BLaER1 (cell line): ENCODE results near the gene GTF2A1.
"Not testable (repeated sequence)": the region's sequence is repeated elsewhere in the genome, so short reads cannot be mapped to it uniquely, and the experiment has no call there.

Experiments
- H3K27ac ChIP-seq: shearing (Covaris generic); formaldehyde crosslinking; 2 replicates; pipeline ENCODE4 v1.8.1; 2022
- H3K27me3 ChIP-seq: shearing (Covaris generic); formaldehyde crosslinking; 2 replicates; pipeline ENCODE4 v1.8.1; 2022
- H3K36me3 ChIP-seq: shearing (Covaris generic); formaldehyde crosslinking; 2 replicates; pipeline ENCODE4 v1.8.1; 2022
- H3K4me1 ChIP-seq: shearing (Covaris generic); formaldehyde crosslinking; 2 replicates; pipeline ENCODE4 v1.8.1; 2022
- H3K4me2 ChIP-seq: shearing (Covaris generic); formaldehyde crosslinking; 2 replicates; pipeline ENCODE4 v1.8.1; 2022
- H3K4me3 ChIP-seq: shearing (Covaris generic); formaldehyde crosslinking; 2 replicates; pipeline ENCODE4 v1.8.1; 2022
- H3K9ac ChIP-seq: shearing (Covaris generic); formaldehyde crosslinking; 2 replicates; pipeline ENCODE4 v1.8.1; 2022
- H3K9me3 ChIP-seq: shearing (Covaris generic); formaldehyde crosslinking; 2 replicates; pipeline ENCODE4 v1.8.1; 2022
- H4K20me1 ChIP-seq: shearing (Covaris generic); formaldehyde crosslinking; 2 replicates; pipeline ENCODE4 v1.8.1; 2022
- Cebpa-rat ChIP-seq: shearing (Covaris generic); IDR thresholded peaks from 2 replicates; pipeline ENCODE4 v1.8.1; 2022

Gene GTF2A1

GRCh38 chr14:81256289-81256960 lies 35.7 kb upstream of the GTF2A1 start:
- Histone ChIP-seq H3K36me3 (no peaks in the 10 kb centered on the region), H4K20me1 (no peaks in the 10 kb centered on the region), H3K4me3 (no peak overlapping the region), H3K9me3 (no peaks in the 10 kb centered on the region), H3K4me2 (peak overlapping the region; percentile 49), H3K9ac (no peak overlapping the region), H3K27me3 (no peaks in the 10 kb centered on the region), H3K27ac (peak overlapping the region; percentile 57), H3K4me1 (peaks cover 12% of the 10 kb centered on the region)
- TF ChIP-seq Cebpa-rat: no peak

- Histone ChIP-seq H3K4me3 (no peak overlapping the region), H3K4me2 (no peak overlapping the region)
- no peak for TF ChIP-seq Cebpa-rat
Observed at GRCh38 chr14:81252278-81252677, 31.5 kb upstream of the GTF2A1 start.

DNA sequence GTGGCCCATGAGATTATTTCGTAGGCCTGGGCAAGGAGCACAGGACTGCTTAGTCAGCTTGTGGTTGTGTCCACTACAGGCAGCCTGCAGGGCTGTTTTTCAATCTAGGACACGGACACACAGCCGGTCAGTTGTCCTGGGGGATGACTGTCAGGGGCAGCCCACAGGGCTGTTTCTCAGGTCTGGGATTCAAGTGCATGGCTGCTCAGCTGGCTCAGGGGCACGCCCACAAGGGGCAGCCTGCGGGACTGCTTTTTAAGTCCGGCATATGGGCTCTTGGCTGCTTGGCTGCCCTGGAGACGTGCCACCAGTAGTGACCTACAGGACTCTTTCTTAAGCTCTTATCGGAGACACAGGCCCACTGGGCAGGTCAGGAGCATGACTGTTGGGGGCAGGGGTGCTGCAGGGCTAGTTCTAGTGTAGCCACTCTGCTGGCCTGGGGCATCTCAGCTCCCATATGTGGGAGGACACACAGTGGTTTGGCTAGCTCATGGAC lies 26.6 kb upstream of the GTF2A1 start:
- TF ChIP-seq Cebpa-rat: no peak
- peak overlapping the region; percentile 64 for H3K27ac ChIP-seq
- H3K4me2 ChIP-seq: peak overlapping the region; percentile 92
- no peaks in the 10 kb centered on the region for H3K36me3 ChIP-seq
- H3K27me3 ChIP-seq: no peaks in the 10 kb centered on the region
- H3K9ac ChIP-seq: no peak overlapping the region
- H3K4me3 ChIP-seq: 0 out of 2 replicates have a peak overlapping the region, but pooled peaks have one; percentile 12
- H3K9me3 ChIP-seq: peaks cover 29% of the 10 kb centered on the region
- H4K20me1 ChIP-seq: no peaks in the 10 kb centered on the region
- H3K4me1 ChIP-seq: peaks cover 37% of the 10 kb centered on the region

More at GRCh38 chr14:81252278-81252677, 31.5 kb upstream of the GTF2A1 start:
- Histone ChIP-seq H3K4me1 (peaks cover 29% of the 10 kb centered on the region), H3K27me3 (no peaks in the 10 kb centered on the region), H4K20me1 (no peaks in the 10 kb centered on the region), H3K27ac (no peak overlapping the region), H3K9ac (no peak overlapping the region), H3K9me3 (no peaks in the 10 kb centered on the region), H3K36me3 (no peaks in the 10 kb centered on the region)

DNA sequence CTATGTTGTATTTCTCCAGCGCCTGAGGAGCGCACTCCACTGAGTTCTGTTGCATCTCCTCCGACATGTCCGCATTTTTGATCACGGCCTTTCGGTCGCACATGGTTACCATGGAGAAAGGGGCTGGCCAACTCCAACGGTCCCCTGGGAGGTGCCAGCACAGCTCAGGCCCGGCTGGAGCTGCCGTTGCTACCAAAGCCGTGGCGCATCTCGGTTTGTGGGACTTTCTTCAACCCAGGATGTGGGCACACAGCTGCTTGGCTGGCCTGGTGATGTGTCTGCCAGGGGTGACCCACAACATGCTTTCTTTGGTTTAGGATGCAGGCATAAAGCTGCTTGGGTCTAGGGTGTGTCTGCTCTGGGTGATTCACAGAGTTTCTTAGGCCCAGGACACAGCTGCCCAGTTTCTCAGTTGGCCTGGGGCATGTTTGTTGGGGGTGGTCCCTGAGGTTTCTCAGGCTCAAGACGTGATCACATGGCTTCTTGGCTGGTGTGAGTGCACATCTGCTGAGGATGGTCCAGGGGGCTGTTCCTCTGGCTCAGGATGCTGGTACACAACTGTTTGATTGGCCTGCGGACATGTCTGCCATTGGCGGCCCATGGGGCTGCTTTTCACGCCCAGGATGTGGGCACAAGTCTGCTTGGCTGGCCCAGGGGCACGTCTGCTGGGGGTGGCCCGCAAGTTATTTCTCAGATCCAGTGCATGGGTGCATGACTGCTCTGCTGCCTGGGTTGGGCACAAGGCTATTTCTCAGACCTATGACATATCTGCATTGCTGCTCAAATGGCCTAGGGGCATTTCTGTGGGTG lies 25.9 kb upstream of the GTF2A1 start:
- H3K9ac ChIP-seq: peak overlapping the region; percentile 20; the same call in 1 of the 2 replicates
- no peaks in the 10 kb centered on the region for H3K27me3 ChIP-seq
- peak overlapping the region; percentile 64 for H3K27ac ChIP-seq
- H3K4me1 ChIP-seq: peaks cover 37% of the 10 kb centered on the region
- H3K36me3 ChIP-seq: no peaks in the 10 kb centered on the region
- H3K4me2 ChIP-seq: peak overlapping the region; percentile 92
- H4K20me1 ChIP-seq: no peaks in the 10 kb centered on the region
- 0 out of 2 replicates have a peak overlapping the region, but pooled peaks have one; percentile 12 for H3K4me3 ChIP-seq
- no peak for TF ChIP-seq Cebpa-rat
- H3K9me3 ChIP-seq: peaks cover 33% of the 10 kb centered on the region

DNA sequence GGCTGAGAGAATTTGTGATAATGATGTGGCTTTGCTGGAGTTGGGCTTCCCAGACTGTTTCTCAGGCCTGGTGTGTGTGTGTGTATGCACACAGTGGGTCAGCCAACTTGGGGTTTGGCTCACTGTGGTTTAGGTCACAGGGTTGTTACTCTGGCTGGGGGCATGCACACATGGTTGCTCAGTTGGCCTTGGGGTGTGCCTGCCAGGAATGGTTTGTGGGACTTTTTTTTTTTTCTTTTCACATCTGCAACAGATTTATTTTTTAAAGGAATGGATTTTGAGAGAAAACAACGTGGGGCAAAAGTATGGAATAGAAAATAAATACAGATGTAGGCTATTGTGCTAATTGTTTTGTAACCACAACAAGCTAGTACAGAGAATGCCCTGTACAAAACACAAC lies 25.0 kb upstream of the GTF2A1 start:
- peaks cover 37% of the 10 kb centered on the region for H3K4me1 ChIP-seq
- H3K27me3 ChIP-seq: no peaks in the 10 kb centered on the region
- H3K4me3 ChIP-seq: no peak overlapping the region
- peaks cover 33% of the 10 kb centered on the region for H3K9me3 ChIP-seq
- no peaks in the 10 kb centered on the region for H4K20me1 ChIP-seq
- no peak for TF ChIP-seq Cebpa-rat
- H3K27ac ChIP-seq: no peak overlapping the region
- no peak overlapping the region for H3K9ac ChIP-seq
- no peaks in the 10 kb centered on the region for H3K36me3 ChIP-seq
- peak overlapping the region; percentile 92 for H3K4me2 ChIP-seq

- not testable (repeated sequence) for H3K4me2 ChIP-seq
Observed at GRCh38 chr14:81244431-81244830, 23.7 kb upstream of the GTF2A1 start.

GRCh38 chr14:81243499-81243898 lies 22.7 kb upstream of the GTF2A1 start:
- H3K4me2 ChIP-seq: no peak overlapping the region
- no peaks in the 10 kb centered on the region for H3K27me3 ChIP-seq
- H3K9ac ChIP-seq: no peak overlapping the region
- peaks cover 33% of the 10 kb centered on the region for H3K9me3 ChIP-seq
- H3K4me1 ChIP-seq: peaks cover 32% of the 10 kb centered on the region
- no peaks in the 10 kb centered on the region for H3K36me3 ChIP-seq
- TF ChIP-seq Cebpa-rat: no peak
- H3K27ac ChIP-seq: no peak overlapping the region
- H4K20me1 ChIP-seq: no peaks in the 10 kb centered on the region
- H3K4me3 ChIP-seq: no peak overlapping the region

More at GRCh38 chr14:81244431-81244830, 23.7 kb upstream of the GTF2A1 start:
- not testable (repeated sequence) for H3K4me3 ChIP-seq, H4K20me1 ChIP-seq, H3K27ac ChIP-seq, H3K27me3 ChIP-seq, H3K36me3 ChIP-seq, H3K9ac ChIP-seq
- peaks cover 33% of the 10 kb centered on the region for H3K9me3 ChIP-seq
- H3K4me1 ChIP-seq: peaks cover 37% of the 10 kb centered on the region

GRCh38 chr14:81236849-81237248 lies 16.1 kb upstream of the GTF2A1 start:
- peaks cover 15% of the 10 kb centered on the region for H3K9me3 ChIP-seq
- not testable (repeated sequence) for H3K27ac ChIP-seq, H3K4me3 ChIP-seq, H3K27me3 ChIP-seq, H4K20me1 ChIP-seq, H3K9ac ChIP-seq, H3K4me2 ChIP-seq, H3K36me3 ChIP-seq, H3K4me1 ChIP-seq

DNA sequence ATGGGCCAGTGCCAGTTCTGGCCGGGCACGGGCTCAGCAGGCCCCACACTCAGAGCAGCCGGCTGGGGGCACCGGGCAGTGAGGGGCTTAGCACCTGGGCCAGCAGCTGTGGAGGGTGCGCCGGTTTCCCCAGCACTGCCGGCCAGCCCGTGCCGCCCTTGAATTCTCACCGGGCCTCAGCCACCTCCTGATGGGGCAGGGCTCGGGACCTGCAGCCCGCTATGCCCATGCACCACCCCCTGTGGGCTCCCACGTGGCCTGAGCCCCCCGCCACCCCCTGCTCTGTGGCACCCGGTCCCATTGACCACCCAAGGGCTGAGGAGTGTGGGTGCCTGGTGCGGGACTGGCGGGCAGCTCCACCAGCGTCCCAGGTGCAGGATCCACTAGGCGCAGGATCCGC lies 15.4 kb upstream of the GTF2A1 start:
- H3K36me3 ChIP-seq: no peaks in the 10 kb centered on the region
- H3K27me3 ChIP-seq: no peaks in the 10 kb centered on the region
- H3K4me3 ChIP-seq: no peak overlapping the region
- no peak overlapping the region for H3K27ac ChIP-seq
- H4K20me1 ChIP-seq: no peaks in the 10 kb centered on the region
- no peak overlapping the region for H3K9ac ChIP-seq
- no peaks in the 10 kb centered on the region; the same call in 1 of the 2 replicates for H3K4me1 ChIP-seq
- peaks cover 12% of the 10 kb centered on the region; the same call in 1 of the 2 replicates for H3K9me3 ChIP-seq
- no peak for TF ChIP-seq Cebpa-rat
- no peak overlapping the region for H3K4me2 ChIP-seq

GRCh38 chr14:81235096-81235495 lies 14.3 kb upstream of the GTF2A1 start:
- Histone ChIP-seq H3K36me3 (no peaks in the 10 kb centered on the region), H3K9ac (no peak overlapping the region), H3K27ac (no peak overlapping the region), H3K4me2 (no peak overlapping the region), H3K27me3 (no peaks in the 10 kb centered on the region), H3K4me3 (no peak overlapping the region), H4K20me1 (no peaks in the 10 kb centered on the region), H3K9me3 (peaks cover 16% of the 10 kb centered on the region; the same call in 1 of the 2 replicates), H3K4me1 (no peaks in the 10 kb centered on the region; the same call in 1 of the 2 replicates)
- TF ChIP-seq Cebpa-rat: no peak
